ENCODE measurements around the gene FAM107B. TPM values are rescaled to one million over a fixed set of nuclear protein-coding genes. Genes with fewer than 3 reads are reported as not detected.

Gene FAM107B
- total RNA-seq, 1 donor from 2014 or later: 39.0 TPM

DNA sequence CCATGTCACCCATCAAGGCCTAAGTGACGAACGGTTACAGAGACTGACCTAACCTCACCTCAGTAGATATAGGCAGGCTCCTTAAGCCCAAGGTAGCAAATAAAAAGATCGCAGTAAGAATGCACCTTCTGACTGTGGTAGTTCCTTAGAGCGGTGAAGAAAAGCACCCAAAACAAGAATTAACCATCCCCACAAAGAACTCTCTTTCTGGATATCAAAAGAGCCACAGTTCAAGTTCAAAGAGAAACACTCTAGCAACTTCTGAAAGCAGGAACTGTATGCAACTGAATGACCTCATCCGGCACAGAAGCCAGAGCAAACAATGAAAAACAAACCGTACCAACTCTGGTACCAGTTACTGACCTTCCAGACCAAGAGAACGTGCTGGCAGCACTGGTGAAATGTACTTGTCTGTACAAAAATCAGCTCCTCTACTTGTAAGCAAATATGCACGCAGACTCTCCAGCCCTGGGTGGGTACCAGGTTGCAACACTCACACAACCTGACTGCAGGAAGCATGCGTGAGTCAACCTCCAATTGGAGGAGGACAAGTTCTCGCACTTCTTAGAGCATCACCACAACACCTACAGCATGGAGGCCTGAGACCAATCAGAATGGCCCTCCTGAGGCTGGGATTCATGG is 202.7 kb downstream of the FAM107B start:
- H3K27ac Mint-ChIP-seq (ENCODE audit: unreplicated experiment): peak overlapping the region; percentile 19
- DNase-seq (ENCODE audit: low read depth, low spot score): no peak

DNA sequence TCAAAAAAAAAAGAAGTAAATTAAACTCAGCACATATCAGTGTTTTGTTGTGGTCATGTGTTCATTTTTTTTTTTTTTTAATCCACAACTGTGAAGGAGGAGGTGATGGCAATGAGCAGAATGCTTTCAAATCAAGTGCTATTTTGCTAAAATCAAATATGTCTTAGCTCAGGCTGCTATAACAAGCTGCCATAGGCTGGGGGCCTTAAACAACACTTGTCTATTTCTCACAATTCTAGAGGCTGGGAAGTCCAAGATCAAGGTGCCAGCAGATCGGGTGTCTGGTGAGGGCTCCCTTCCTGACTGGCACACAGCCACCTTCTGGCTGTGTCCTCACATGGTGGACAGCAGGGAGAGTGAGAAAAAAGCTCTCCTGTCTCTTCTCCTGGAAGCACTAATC is 203.9 kb downstream of the FAM107B start:
- Mint-ChIP-seq H3K27me3 (ENCODE audit: low read depth) (no peaks in the 10 kb centered on the region), H3K36me3 (ENCODE audit: low read depth) (peaks cover 14% of the 10 kb centered on the region), H3K9me3 (peaks cover 3% of the 10 kb centered on the region), H3K27ac (ENCODE audit: unreplicated experiment) (no peak overlapping the region), H3K4me3 (no peak overlapping the region), H3K4me1 (peaks cover 28% of the 10 kb centered on the region)
- DNase-seq (ENCODE audit: low read depth, low spot score): no peak
- TF ChIP-seq, protein P1, sequence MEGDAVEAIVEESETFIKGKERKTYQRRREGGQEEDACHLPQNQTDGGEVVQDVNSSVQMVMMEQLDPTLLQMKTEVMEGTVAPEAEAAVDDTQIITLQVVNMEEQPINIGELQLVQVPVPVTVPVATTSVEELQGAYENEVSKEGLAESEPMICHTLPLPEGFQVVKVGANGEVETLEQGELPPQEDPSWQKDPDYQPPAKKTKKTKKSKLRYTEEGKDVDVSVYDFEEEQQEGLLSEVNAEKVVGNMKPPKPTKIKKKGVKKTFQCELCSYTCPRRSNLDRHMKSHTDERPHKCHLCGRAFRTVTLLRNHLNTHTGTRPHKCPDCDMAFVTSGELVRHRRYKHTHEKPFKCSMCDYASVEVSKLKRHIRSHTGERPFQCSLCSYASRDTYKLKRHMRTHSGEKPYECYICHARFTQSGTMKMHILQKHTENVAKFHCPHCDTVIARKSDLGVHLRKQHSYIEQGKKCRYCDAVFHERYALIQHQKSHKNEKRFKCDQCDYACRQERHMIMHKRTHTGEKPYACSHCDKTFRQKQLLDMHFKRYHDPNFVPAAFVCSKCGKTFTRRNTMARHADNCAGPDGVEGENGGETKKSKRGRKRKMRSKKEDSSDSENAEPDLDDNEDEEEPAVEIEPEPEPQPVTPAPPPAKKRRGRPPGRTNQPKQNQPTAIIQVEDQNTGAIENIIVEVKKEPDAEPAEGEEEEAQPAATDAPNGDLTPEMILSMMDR (conservative IDR thresholded peaks at IDR 0.05): no peak

More for the DNA sequence above, 202.7 kb downstream of the FAM107B start:
- Mint-ChIP-seq H3K9me3 (no peaks in the 10 kb centered on the region), H3K36me3 (ENCODE audit: low read depth) (peaks cover 10% of the 10 kb centered on the region), H3K4me3 (no peak overlapping the region), H3K27me3 (ENCODE audit: low read depth) (no peaks in the 10 kb centered on the region), H3K4me1 (peaks cover 25% of the 10 kb centered on the region)
- TF ChIP-seq, protein P1 (conservative IDR thresholded peaks at IDR 0.05): no peak

DNA sequence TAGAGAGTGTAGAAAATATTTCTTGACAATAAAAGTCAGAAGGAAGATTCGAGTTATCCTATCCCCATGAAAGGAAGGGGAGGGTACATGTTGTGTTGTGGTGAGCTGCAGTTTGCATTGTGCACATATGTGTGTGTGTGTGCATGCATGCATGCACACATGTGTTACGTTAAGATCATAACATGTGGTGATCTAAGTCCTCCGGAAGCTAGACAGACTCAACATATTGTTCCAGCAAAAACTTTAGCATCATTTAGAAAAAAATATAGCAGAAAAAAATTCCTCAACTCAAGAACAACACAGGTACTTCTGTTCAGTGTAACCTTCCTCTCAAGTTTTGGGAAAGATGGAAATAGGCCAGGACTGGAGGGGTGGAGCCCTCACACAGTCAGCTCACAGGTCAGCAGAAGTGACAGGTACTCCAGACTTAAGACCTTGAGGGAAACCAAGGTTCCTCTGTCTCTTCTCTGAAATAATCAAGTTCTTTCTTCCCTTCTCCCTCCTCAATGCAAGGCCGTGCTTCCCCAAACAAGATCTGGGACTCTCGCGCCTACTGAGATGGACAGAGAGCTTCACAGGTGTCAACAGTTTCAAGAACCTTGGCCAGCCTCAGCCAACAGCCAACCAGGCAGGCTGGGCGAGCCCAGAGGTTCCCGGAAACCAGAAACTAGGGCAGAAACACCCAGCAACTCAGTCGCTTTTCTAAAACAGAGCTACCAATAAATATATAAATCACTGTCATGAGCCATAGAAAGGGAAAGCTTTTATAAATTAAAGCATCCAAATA is 205.2 kb downstream of the FAM107B start:
- Mint-ChIP-seq H3K27ac (ENCODE audit: unreplicated experiment) (no peak overlapping the region), H3K4me3 (no peak overlapping the region), H3K27me3 (ENCODE audit: low read depth) (no peaks in the 10 kb centered on the region), H3K4me1 (peaks cover 33% of the 10 kb centered on the region), H3K36me3 (ENCODE audit: low read depth) (peaks cover 17% of the 10 kb centered on the region), H3K9me3 (peaks cover 5% of the 10 kb centered on the region)
- DNase-seq (ENCODE audit: low read depth, low spot score): no peak
- TF ChIP-seq, protein P1 (conservative IDR thresholded peaks at IDR 0.05): no peak

DNA sequence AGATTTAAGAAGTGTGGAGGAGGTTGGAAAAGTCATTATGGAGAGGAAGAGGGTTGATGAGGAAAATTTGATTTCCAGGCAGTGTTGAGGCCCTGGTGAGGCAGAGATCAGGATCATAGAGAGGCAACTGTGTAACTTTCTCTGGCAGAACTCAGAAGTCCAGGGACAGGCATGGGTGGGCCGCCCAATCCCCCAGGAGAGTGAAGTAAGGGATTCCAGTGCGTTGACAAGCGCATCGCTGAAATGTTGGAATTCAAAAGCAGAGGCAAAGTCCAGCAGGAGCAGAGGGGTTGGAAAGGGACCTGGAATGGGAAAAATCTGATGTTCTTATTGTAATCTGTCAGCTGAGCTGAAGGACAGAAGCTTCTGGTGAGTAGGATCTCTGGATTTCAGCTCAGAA is 207.3 kb downstream of the FAM107B start:
- no peak for DNase-seq (ENCODE audit: low read depth, low spot score)
- Mint-ChIP-seq H3K9me3 (peaks cover 5% of the 10 kb centered on the region), H3K4me3 (no peak overlapping the region), H3K27me3 (ENCODE audit: low read depth) (no peaks in the 10 kb centered on the region), H3K4me1 (peaks cover 41% of the 10 kb centered on the region), H3K36me3 (ENCODE audit: low read depth) (peaks cover 17% of the 10 kb centered on the region), H3K27ac (ENCODE audit: unreplicated experiment) (no peak overlapping the region)
- TF ChIP-seq, protein P1 (conservative IDR thresholded peaks at IDR 0.05): no peak

DNA sequence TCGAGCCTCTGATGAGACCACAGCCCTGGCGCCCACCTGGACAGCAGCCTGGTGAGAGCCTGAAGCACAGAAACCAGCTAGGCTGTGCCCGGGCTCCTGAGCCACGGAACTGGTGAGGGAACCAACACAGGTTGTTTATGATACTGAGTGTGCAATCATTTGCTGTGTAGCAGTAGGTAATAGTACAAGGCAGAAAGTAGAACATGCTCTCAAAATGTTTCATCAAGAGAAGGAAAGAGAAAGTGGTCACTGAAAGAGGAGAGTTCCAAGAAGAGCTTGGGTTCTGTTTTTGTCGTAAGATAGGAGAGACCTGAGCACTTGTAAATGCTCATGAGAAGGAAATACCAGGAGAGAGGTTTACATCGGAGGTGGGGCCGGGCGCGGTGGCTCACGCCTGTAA is 208.2 kb downstream of the FAM107B start:
- Mint-ChIP-seq H3K4me1 (peaks cover 34% of the 10 kb centered on the region), H3K4me3 (no peak overlapping the region), H3K27me3 (ENCODE audit: low read depth) (no peaks in the 10 kb centered on the region), H3K9me3 (peaks cover 5% of the 10 kb centered on the region), H3K36me3 (ENCODE audit: low read depth) (peaks cover 17% of the 10 kb centered on the region), H3K27ac (ENCODE audit: unreplicated experiment) (no peak overlapping the region)
- TF ChIP-seq, protein P1 (conservative IDR thresholded peaks at IDR 0.05): no peak
- DNase-seq (ENCODE audit: low read depth, low spot score): no peak

Data from neural crest cell (in vitro differentiated cells).